PC-9 (cell line): Measurements from ENCODE around the gene GIMAP1.

Experiments used
- EZH2 ChIP-seq: fragments of 200-600 bp; sonication (generic); IDR thresholded peaks from 2 replicates; pipeline ENCODE4 v1.8.0; 2017; ENCODE audit warnings: antibody characterized with exemption, low read depth
- TF ChIP-seq, protein P1 (sequence below): fragments of 200-600 bp; sonication (generic); conservative IDR thresholded peaks from 2 replicates; pipeline ENCODE4 v1.6.1; 2017; ENCODE audit warnings: mixed run types, antibody characterized with exemption, mild to moderate bottlenecking, moderate library complexity

- TF ChIP-seq, protein P1, sequence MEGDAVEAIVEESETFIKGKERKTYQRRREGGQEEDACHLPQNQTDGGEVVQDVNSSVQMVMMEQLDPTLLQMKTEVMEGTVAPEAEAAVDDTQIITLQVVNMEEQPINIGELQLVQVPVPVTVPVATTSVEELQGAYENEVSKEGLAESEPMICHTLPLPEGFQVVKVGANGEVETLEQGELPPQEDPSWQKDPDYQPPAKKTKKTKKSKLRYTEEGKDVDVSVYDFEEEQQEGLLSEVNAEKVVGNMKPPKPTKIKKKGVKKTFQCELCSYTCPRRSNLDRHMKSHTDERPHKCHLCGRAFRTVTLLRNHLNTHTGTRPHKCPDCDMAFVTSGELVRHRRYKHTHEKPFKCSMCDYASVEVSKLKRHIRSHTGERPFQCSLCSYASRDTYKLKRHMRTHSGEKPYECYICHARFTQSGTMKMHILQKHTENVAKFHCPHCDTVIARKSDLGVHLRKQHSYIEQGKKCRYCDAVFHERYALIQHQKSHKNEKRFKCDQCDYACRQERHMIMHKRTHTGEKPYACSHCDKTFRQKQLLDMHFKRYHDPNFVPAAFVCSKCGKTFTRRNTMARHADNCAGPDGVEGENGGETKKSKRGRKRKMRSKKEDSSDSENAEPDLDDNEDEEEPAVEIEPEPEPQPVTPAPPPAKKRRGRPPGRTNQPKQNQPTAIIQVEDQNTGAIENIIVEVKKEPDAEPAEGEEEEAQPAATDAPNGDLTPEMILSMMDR: no peak
- TF ChIP-seq EZH2: no peak
These were observed 5.6 kb downstream of the GIMAP1 start for GRCh38 chr7:150721970-150722373.
